Measurements from ENCODE around the gene SLC49A3. TPM values are rescaled to one million over a fixed set of nuclear protein-coding genes. Genes with fewer than 3 reads are reported as not detected.
A peak's percentile ranks its signal among the peaks of the same experiment; 100 is the strongest.

The SLC49A3 gene
- total RNA-seq, 4 donors from 2014 or later = 5.9 to 18.0 (median 14.3) TPM

- DNase-seq (ENCODE audit: low spot score in 2 of 2) = no peak
- H3K27me3 ChIP-seq = peaks cover 0 to 23% of the 10 kb centered on the region in 2 donors
- H3K27ac ChIP-seq = peak overlapping the region in 1 of 4 donors; percentile 59
- no peaks in the 10 kb centered on the region for H3K36me3 ChIP-seq
- H3K4me3 ChIP-seq = peak overlapping the region; percentile 48 to 60 (median 54)
- no peaks in the 10 kb centered on the region for H3K9me3 ChIP-seq
- peaks cover 0 to 13% (median 0%) of the 10 kb centered on the region in 4 donors for H3K4me1 ChIP-seq
- TF ChIP-seq CTCF (IDR thresholded peaks at IDR 0.05) (no peak), POLR2A (IDR thresholded peaks at IDR 0.05) (no peak), EP300 (IDR thresholded peaks at IDR 0.05) (no peak)
- 47 to 54% methylated on average over 20 of the region's 20 CpGs for WGBS, 2 donors
Observed at GRCh38 chr4:663046-663437, 25.9 kb downstream of the SLC49A3 start.

- Histone ChIP-seq H3K4me1 (peaks cover 0 to 13% (median 0%) of the 10 kb centered on the region in 4 donors), H3K9me3 (no peaks in the 10 kb centered on the region), H3K36me3 (no peaks in the 10 kb centered on the region), H3K27ac (no peak overlapping the region), H3K27me3 (peaks cover 0 to 23% of the 10 kb centered on the region in 2 donors), H3K4me3 (no peak overlapping the region)
- no peak for DNase-seq (ENCODE audit: low spot score in 2 of 2)
- TF ChIP-seq CTCF (IDR thresholded peaks at IDR 0.05) (no peak), POLR2A (IDR thresholded peaks at IDR 0.05) (no peak), EP300 (IDR thresholded peaks at IDR 0.05) (no peak)
- 95 to 96% methylated on average over 32 to 42 of the region's 42 CpGs for WGBS, 2 donors
Observed at GRCh38 chr4:661881-662761, 26.8 kb downstream of the SLC49A3 start.

- no peak for DNase-seq (ENCODE audit: low spot score in 2 of 2)
- TF ChIP-seq POLR2A (IDR thresholded peaks at IDR 0.05) (no peak), EP300 (IDR thresholded peaks at IDR 0.05) (no peak), CTCF (IDR thresholded peaks at IDR 0.05) (no peak)
- WGBS, 2 donors = 76 to 86% methylated on average over 3 of the region's 3 CpGs
Observed at GRCh38 chr4:661231-661630, 27.7 kb downstream of the SLC49A3 start.

GRCh38 chr4:660401-660800 lies 28.6 kb downstream of the SLC49A3 start:
- no peak for TF ChIP-seq CTCF (IDR thresholded peaks at IDR 0.05)
- no peak for TF ChIP-seq EP300 (IDR thresholded peaks at IDR 0.05)
- TF ChIP-seq POLR2A (IDR thresholded peaks at IDR 0.05) = no peak
- no peaks in the 10 kb centered on the region for H3K36me3 ChIP-seq

More at GRCh38 chr4:661231-661630, 27.7 kb downstream of the SLC49A3 start:
- no peak overlapping the region for H3K4me3 ChIP-seq
- H3K36me3 ChIP-seq = no peaks in the 10 kb centered on the region
- H3K4me1 ChIP-seq = peaks cover 0 to 13% (median 0%) of the 10 kb centered on the region in 4 donors
- no peak overlapping the region for H3K27ac ChIP-seq
- H3K27me3 ChIP-seq = peaks cover 0 to 23% of the 10 kb centered on the region in 2 donors
- H3K9me3 ChIP-seq = no peaks in the 10 kb centered on the region

GRCh38 chr4:659851-660250 lies 29.1 kb downstream of the SLC49A3 start:
- no peak for DNase-seq (ENCODE audit: low spot score in 2 of 2)

More at GRCh38 chr4:660401-660800, 28.6 kb downstream of the SLC49A3 start:
- 92 to 95% methylated on average over 10 of the region's 10 CpGs for WGBS, 2 donors
- H3K4me1 ChIP-seq = peaks cover 0 to 13% (median 0%) of the 10 kb centered on the region in 4 donors
- no peak overlapping the region for H3K4me3 ChIP-seq
- H3K27ac ChIP-seq = no peak overlapping the region
- H3K27me3 ChIP-seq = peaks cover 0 to 23% of the 10 kb centered on the region in 2 donors
- no peak for DNase-seq (ENCODE audit: low spot score in 2 of 2)
- no peaks in the 10 kb centered on the region for H3K9me3 ChIP-seq

More at GRCh38 chr4:659851-660250, 29.1 kb downstream of the SLC49A3 start:
- TF ChIP-seq POLR2A (IDR thresholded peaks at IDR 0.05) (no peak), EP300 (IDR thresholded peaks at IDR 0.05) (no peak), CTCF (IDR thresholded peaks at IDR 0.05) (no peak)
- Histone ChIP-seq H3K4me3 (no peak overlapping the region), H3K4me1 (peaks cover 0 to 13% (median 0%) of the 10 kb centered on the region in 4 donors), H3K27ac (no peak overlapping the region), H3K36me3 (no peaks in the 10 kb centered on the region), H3K9me3 (no peaks in the 10 kb centered on the region), H3K27me3 (peaks cover 0 to 23% of the 10 kb centered on the region in 2 donors)
- 87 to 89% methylated on average over 8 of the region's 8 CpGs for WGBS, 2 donors

All from tibial nerve (tissue), 4 donors.